GM23338 (cell line): ENCODE data around the gene KDM4B.

Experiments
- CREB1 ChIP-seq: fragments of 250-450 bp; sonication (Bioruptor Pico); IDR thresholded peaks from 2 replicates; pipeline ENCODE4 v1.5.0; 2020; ENCODE audit warnings: low read depth, mild to moderate bottlenecking, moderate library complexity
- CTCF ChIP-seq, 2 experiments: fragments of 200-600 bp in 1 of 2; sonication (generic) in 1 of 2; conservative IDR thresholded peaks; 2 replicates each; pipeline versions ENCODE4 v1.5.1 to v1.6.1; 2016 to 2017; ENCODE audit warnings: antibody characterized with exemption in 2 of 2, low read depth in 2 of 2, mild to moderate bottlenecking in 2 of 2, moderate library complexity in 1 of 2
- EZH2 ChIP-seq: fragments of 200-600 bp; sonication (generic); IDR thresholded peaks from one replicate; pipeline ENCODE4 v1.8.0; 2017; ENCODE audit warnings: antibody characterized with exemption, mild to moderate bottlenecking, low read depth; ENCODE audit not compliant: unreplicated experiment
- EZH2phosphoT487 ChIP-seq: fragments of 200-600 bp; sonication (generic); IDR thresholded peaks from one replicate; pipeline ENCODE4 v1.8.1; 2018; ENCODE audit warnings: antibody characterized with exemption; ENCODE audit not compliant: unreplicated experiment
- JUNB ChIP-seq: IDR thresholded peaks from one replicate; pipeline ENCODE4 v1.6.1; 2016; ENCODE audit warnings: antibody characterized with exemption; ENCODE audit not compliant: unreplicated experiment
- NANOG ChIP-seq: IDR thresholded peaks from 2 replicates; pipeline ENCODE4 v1.6.1; 2016; ENCODE audit warnings: antibody characterized with exemption, borderline replicate concordance
- POLR2AphosphoS5 ChIP-seq: IDR thresholded peaks from 2 replicates; pipeline ENCODE4 v1.6.1; 2016; ENCODE audit warnings: antibody characterized with exemption, low read depth
- STAT1 ChIP-seq: IDR thresholded peaks from one replicate; pipeline ENCODE4 v1.6.1; 2016; ENCODE audit warnings: antibody characterized with exemption; ENCODE audit not compliant: unreplicated experiment
- ZNF114 ChIP-seq: fragments of 250-450 bp; sonication (Bioruptor Pico); IDR thresholded peaks from 2 replicates; pipeline ENCODE4 v1.5.0; 2020; ENCODE audit warnings: mild to moderate bottlenecking, moderate library complexity
- ZNF331 ChIP-seq: fragments of 250-450 bp; sonication (Bioruptor Pico); IDR thresholded peaks from 2 replicates; pipeline ENCODE4 v1.5.0; 2020; ENCODE audit warnings: low read depth, mild to moderate bottlenecking, moderate library complexity
- ZNF462 ChIP-seq: fragments of 250-450 bp; sonication (Bioruptor Pico); IDR thresholded peaks from 2 replicates; pipeline ENCODE4 v1.5.0; 2020; ENCODE audit warnings: mild to moderate bottlenecking, moderate library complexity
- TF ChIP-seq, protein P1 (sequence below): IDR thresholded peaks from one replicate; pipeline ENCODE4 v1.6.1; 2018; ENCODE audit warnings: antibody characterized with exemption; ENCODE audit not compliant: unreplicated experiment
- TF ChIP-seq, protein P2 (sequence below): IDR thresholded peaks from 2 replicates; pipeline ENCODE4 v1.6.1; 2016; ENCODE audit warnings: antibody characterized with exemption

DNA sequence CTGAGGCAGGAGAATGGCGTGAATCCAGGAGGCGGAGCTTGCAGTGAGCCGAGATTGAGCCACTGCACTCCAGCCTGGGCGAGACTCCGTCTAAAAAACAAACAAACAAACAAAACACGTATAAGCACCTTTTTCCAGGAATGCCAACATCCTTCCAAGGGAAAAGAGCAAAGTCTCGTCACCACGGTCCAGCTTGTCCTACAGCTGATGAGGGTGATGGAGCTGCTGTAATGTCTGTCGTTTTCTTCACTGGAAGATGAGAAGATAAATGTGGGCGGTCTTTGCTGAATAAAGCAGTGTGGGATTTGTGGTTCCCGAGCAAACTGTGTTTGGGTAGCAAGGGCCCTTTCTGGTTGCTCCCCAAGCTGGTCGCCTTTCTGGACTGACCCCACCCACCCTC, 205.1 kb downstream of the KDM4B start:
- TF ChIP-seq CTCF (conservative IDR thresholded peaks at IDR 0.05; ENCODE audit: low read depth in 2 of 2) (no peak), POLR2AphosphoS5 (no peak), EZH2phosphoT487 (no peak), EZH2 (no peak), JUNB (no peak), ZNF114 (CRISPR knock-in tag) (no peak), ZNF462 (no peak), ZNF331 (CRISPR knock-in tag) (no peak), STAT1 (no peak), CREB1 (CRISPR knock-in tag) (no peak), NANOG (no peak)
- TF ChIP-seq, protein P1, sequence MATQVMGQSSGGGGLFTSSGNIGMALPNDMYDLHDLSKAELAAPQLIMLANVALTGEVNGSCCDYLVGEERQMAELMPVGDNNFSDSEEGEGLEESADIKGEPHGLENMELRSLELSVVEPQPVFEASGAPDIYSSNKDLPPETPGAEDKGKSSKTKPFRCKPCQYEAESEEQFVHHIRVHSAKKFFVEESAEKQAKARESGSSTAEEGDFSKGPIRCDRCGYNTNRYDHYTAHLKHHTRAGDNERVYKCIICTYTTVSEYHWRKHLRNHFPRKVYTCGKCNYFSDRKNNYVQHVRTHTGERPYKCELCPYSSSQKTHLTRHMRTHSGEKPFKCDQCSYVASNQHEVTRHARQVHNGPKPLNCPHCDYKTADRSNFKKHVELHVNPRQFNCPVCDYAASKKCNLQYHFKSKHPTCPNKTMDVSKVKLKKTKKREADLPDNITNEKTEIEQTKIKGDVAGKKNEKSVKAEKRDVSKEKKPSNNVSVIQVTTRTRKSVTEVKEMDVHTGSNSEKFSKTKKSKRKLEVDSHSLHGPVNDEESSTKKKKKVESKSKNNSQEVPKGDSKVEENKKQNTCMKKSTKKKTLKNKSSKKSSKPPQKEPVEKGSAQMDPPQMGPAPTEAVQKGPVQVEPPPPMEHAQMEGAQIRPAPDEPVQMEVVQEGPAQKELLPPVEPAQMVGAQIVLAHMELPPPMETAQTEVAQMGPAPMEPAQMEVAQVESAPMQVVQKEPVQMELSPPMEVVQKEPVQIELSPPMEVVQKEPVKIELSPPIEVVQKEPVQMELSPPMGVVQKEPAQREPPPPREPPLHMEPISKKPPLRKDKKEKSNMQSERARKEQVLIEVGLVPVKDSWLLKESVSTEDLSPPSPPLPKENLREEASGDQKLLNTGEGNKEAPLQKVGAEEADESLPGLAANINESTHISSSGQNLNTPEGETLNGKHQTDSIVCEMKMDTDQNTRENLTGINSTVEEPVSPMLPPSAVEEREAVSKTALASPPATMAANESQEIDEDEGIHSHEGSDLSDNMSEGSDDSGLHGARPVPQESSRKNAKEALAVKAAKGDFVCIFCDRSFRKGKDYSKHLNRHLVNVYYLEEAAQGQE: no peak
- TF ChIP-seq, protein P2, sequence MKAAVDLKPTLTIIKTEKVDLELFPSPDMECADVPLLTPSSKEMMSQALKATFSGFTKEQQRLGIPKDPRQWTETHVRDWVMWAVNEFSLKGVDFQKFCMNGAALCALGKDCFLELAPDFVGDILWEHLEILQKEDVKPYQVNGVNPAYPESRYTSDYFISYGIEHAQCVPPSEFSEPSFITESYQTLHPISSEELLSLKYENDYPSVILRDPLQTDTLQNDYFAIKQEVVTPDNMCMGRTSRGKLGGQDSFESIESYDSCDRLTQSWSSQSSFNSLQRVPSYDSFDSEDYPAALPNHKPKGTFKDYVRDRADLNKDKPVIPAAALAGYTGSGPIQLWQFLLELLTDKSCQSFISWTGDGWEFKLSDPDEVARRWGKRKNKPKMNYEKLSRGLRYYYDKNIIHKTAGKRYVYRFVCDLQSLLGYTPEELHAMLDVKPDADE: no peak
